HepG2 (cell line): Measurements from ENCODE around the gene NYNRIN. TPM values are rescaled to one million over a fixed set of nuclear protein-coding genes. Genes with fewer than 3 reads are reported as not detected.

Experiments
- FOSL2 ChIP-seq: sonication (generic); formaldehyde crosslinking; IDR thresholded peaks from 2 replicates; pipeline ENCODE4 v1.4.0; 2020; ENCODE audit warnings: missing genetic modification reagents
- FOXC1 ChIP-seq: sonication (generic); formaldehyde crosslinking; IDR thresholded peaks from 2 replicates; pipeline ENCODE4 v1.8.0; 2022; ENCODE audit warnings: mild to moderate bottlenecking, missing genetic modification reagents, borderline replicate concordance
- HMGA1 ChIP-seq: sonication (generic); formaldehyde crosslinking; conservative IDR thresholded peaks from 2 replicates; pipeline ENCODE4 v1.4.0; 2020; ENCODE audit warnings: missing genetic modification reagents
- HOXA7 ChIP-seq: sonication (generic); formaldehyde crosslinking; IDR thresholded peaks from 2 replicates; pipeline ENCODE4 v1.8.1; 2022; ENCODE audit warnings: mild to moderate bottlenecking, missing genetic modification reagents, moderate library complexity
- KDM5B ChIP-seq: sonication (generic); formaldehyde crosslinking; IDR thresholded peaks from 2 replicates; pipeline ENCODE4 v1.4.0; 2020; ENCODE audit warnings: missing genetic modification reagents, mild to moderate bottlenecking, borderline replicate concordance
- KLF15 ChIP-seq: sonication (generic); formaldehyde crosslinking; IDR thresholded peaks from 2 replicates; pipeline ENCODE4 v1.8.1; 2023; ENCODE audit warnings: borderline replicate concordance, mild to moderate bottlenecking, inconsistent platforms, missing genetic modification reagents, mixed read lengths
- MEF2D ChIP-seq: sonication (generic); formaldehyde crosslinking; IDR thresholded peaks from 2 replicates; pipeline ENCODE4 v1.5.1; 2020; ENCODE audit warnings: mild to moderate bottlenecking, missing genetic modification reagents
- MLX ChIP-seq: IDR thresholded peaks from 2 replicates; pipeline ENCODE4 v1.6.1; 2016
- MZF1 ChIP-seq: sonication (generic); formaldehyde crosslinking; IDR thresholded peaks from 2 replicates; pipeline ENCODE4 v1.8.1; 2023; ENCODE audit warnings: mild to moderate bottlenecking, missing genetic modification reagents, borderline replicate concordance
- PRDM15 ChIP-seq: sonication (generic); formaldehyde crosslinking; IDR thresholded peaks from 2 replicates; pipeline ENCODE4 v1.4.0; 2020; ENCODE audit warnings: missing genetic modification reagents
- SNAPC5 ChIP-seq: sonication (generic); formaldehyde crosslinking; IDR thresholded peaks from 2 replicates; pipeline ENCODE4 v1.8.1; 2023; ENCODE audit warnings: mild to moderate bottlenecking, missing genetic modification reagents, borderline replicate concordance
- SOX6 ChIP-seq, 2 experiments: fragments of 450-650 bp in 1 of 2; sonication (generic) in 1 of 2; formaldehyde crosslinking in 1 of 2; IDR thresholded peaks; 2 replicates each; pipeline versions ENCODE4 v1.4.0 to v1.6.1; 2017 to 2020; ENCODE audit warnings: antibody characterized with exemption in 1 of 2, mild to moderate bottlenecking in 1 of 2, missing genetic modification reagents in 1 of 2
- YEATS2 ChIP-seq: sonication (generic); formaldehyde crosslinking; IDR thresholded peaks from 2 replicates; pipeline ENCODE4 v1.4.0; 2020; ENCODE audit warnings: missing genetic modification reagents, borderline replicate concordance
- ZBTB20 ChIP-seq: sonication (generic); formaldehyde crosslinking; IDR thresholded peaks from 2 replicates; pipeline ENCODE4 v1.8.1; 2023; ENCODE audit warnings: missing genetic modification reagents, low read depth, mild to moderate bottlenecking, borderline replicate concordance
- ZFP1 ChIP-seq: IDR thresholded peaks from 2 replicates; pipeline ENCODE4 v1.6.1; 2016
- ZNF280B ChIP-seq: sonication (generic); formaldehyde crosslinking; IDR thresholded peaks from 2 replicates; pipeline ENCODE4 v1.5.0; 2020; ENCODE audit warnings: missing genetic modification reagents, mild to moderate bottlenecking, borderline replicate concordance
- ZNF382 ChIP-seq: sonication (generic); formaldehyde crosslinking; IDR thresholded peaks from 2 replicates; pipeline ENCODE4 v1.5.0; 2020; ENCODE audit warnings: missing genetic modification reagents, mild to moderate bottlenecking, borderline replicate concordance
- ZNF607 ChIP-seq: sonication (generic); formaldehyde crosslinking; IDR thresholded peaks from 2 replicates; pipeline ENCODE4 v1.5.1; 2020; ENCODE audit warnings: missing genetic modification reagents, mild to moderate bottlenecking, borderline replicate concordance
- ZNF768 ChIP-seq: sonication (generic); formaldehyde crosslinking; IDR thresholded peaks from 2 replicates; pipeline ENCODE4 v1.4.0; 2020; ENCODE audit warnings: missing genetic modification reagents
- ZNF777 ChIP-seq: sonication (generic); formaldehyde crosslinking; IDR thresholded peaks from 2 replicates; pipeline ENCODE4 v1.4.0; 2020; ENCODE audit warnings: missing genetic modification reagents
- polyA plus RNA-seq, 8 experiments: library from polyadenylated mRNA; depleted of rRNA in 3 of 8; stranded (reverse) in 7 of 8; unstranded in 1 of 8; fragments of >200 nt; fragmentation: Illumina TruSeq in 4 of 8; extraction: Trizol in 4 of 8; gene quantifications; 2 replicates each; pipeline versions ENCODE4 v1.2.1 to v1.2.3, GENCODE V29; 2011 to 2016; ENCODE audit warnings: low read depth in 4 of 8, missing spikeins in 1 of 8, mixed read lengths in 1 of 8; ENCODE audit not compliant: insufficient read depth in 1 of 8
- total RNA-seq, 5 experiments: library from RNA; depleted of rRNA; stranded (reverse); fragments of >200 nt; fragmentation: Illumina TruSeq; extraction: Trizol; gene quantifications; 2 replicates each; pipeline ENCODE4 v1.2.3, GENCODE V29; 2016; ENCODE audit warnings: low read depth in 1 of 5
- TF ChIP-seq, protein P1 (sequence below): sonication (generic); formaldehyde crosslinking; IDR thresholded peaks from 2 replicates; pipeline ENCODE4 v1.4.0; 2020; ENCODE audit warnings: missing genetic modification reagents

NYNRIN gene
- total and polyA plus RNA-seq, 2 of the 13 experiments (the other 11 are each of a cell fraction or from before 2014, with no cell fraction given) = 0.63 to 1.1 TPM

DNA sequence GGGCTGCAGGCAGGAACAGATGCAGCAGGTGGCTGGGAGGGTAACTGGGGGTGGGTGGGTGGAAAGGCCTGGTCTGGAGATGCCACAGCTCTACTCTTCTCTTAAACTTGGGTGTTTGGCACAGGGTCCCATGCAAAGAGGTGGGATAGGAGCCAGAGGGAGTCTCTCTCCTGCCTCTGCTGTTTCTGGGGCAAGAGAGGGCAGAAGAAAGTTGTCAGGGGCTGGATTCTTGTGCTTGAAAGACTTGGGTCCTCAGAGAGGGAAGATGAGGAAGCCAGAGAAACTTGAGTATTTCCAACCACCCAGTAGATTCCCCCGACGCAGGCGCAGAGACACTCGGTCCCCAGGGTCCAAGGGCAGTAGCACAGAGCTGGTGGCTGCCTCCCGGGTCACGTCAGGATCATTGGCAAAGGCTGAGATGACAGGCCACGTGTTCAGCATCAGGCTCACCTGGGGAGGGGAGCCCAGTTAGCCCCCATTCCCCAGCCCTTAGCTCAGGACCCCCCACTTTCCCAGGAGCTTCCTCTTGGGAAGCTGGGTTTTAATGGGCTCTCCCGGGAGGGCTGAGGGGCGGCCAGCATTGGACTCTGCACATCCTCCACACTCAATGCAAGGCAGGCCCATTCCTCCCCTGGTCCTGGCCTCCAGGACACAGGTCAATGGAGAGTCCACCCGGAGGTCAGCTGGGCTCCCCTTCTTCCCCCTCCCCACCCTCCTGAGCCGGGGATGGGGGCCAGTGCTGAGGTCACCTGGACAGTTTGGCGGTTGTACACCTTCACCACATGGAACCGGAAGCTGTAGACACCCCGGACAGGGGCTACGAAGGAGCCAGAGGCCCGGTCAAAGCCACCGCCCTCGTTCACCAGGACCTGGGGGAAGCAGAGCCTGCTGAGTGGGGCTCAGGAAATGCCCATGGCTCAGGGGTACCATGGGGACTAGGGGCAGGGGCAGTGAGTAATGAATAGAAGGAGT is 29.0 kb downstream of the NYNRIN start (continued):
- no peak; the same call in 1 of the 2 replicates for TF ChIP-seq YEATS2 (CRISPR knock-in tag)
- peak; percentile 54; the same call in 1 of the 2 replicates for TF ChIP-seq ZBTB20 (CRISPR knock-in tag)
- TF ChIP-seq HOXA7 (CRISPR knock-in tag) = no peak
- no peak for TF ChIP-seq KLF15
- TF ChIP-seq SNAPC5 (CRISPR knock-in tag) = 0 out of 2 replicates have a peak, but pooled peaks have one; percentile 18
- no peak for TF ChIP-seq ZNF607 (CRISPR knock-in tag)
- TF ChIP-seq HMGA1 = no peak
- TF ChIP-seq ZNF768 (CRISPR knock-in tag) = peak; percentile 60; the same call in 1 of the 2 replicates
- no peak for TF ChIP-seq KDM5B (CRISPR knock-in tag)
- peak; percentile 78; the same call in 1 of the 2 replicates for TF ChIP-seq MEF2D (CRISPR knock-in tag)
- no peak for TF ChIP-seq ZNF280B
- TF ChIP-seq MZF1 (CRISPR knock-in tag) = no peak; the same call in 1 of the 2 replicates
- TF ChIP-seq, protein P1, sequence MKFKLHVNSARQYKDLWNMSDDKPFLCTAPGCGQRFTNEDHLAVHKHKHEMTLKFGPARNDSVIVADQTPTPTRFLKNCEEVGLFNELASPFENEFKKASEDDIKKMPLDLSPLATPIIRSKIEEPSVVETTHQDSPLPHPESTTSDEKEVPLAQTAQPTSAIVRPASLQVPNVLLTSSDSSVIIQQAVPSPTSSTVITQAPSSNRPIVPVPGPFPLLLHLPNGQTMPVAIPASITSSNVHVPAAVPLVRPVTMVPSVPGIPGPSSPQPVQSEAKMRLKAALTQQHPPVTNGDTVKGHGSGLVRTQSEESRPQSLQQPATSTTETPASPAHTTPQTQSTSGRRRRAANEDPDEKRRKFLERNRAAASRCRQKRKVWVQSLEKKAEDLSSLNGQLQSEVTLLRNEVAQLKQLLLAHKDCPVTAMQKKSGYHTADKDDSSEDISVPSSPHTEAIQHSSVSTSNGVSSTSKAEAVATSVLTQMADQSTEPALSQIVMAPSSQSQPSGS (CRISPR knock-in tag) = no peak
- TF ChIP-seq FOXC1 = 0 out of 2 replicates have a peak, but pooled peaks have one; percentile 11
- TF ChIP-seq MLX (CRISPR knock-in tag) = 0 out of 2 replicates have a peak, but pooled peaks have one; percentile 57
- TF ChIP-seq FOSL2 (CRISPR knock-in tag) = peak; percentile 30; the same call in 1 of the 2 replicates
- no peak for TF ChIP-seq SOX6 (IDR thresholded peaks at IDR 0.05)
- no peak for TF ChIP-seq SOX6 (CRISPR knock-in tag; IDR thresholded peaks at IDR 0.05)
- no peak for TF ChIP-seq ZNF777
- TF ChIP-seq ZNF382 (CRISPR knock-in tag) = no peak
- TF ChIP-seq PRDM15 (CRISPR knock-in tag) = no peak
- no peak for TF ChIP-seq ZFP1 (CRISPR knock-in tag)
